Stimulated activated CD8-positive, alpha-beta memory T cell treated with anti-CD3 and anti-CD28 coated beads, Interleukin-15, amount 100 ng/mL, for 4 hours (primary cell): ENCODE data around the gene FAM90A26.
"Not testable (repeated sequence)": the region's sequence is repeated elsewhere in the genome, so short reads cannot be mapped to it uniquely, and the experiment has no call there.

ENCODE experiments used
- DNase-seq, 2 donors: peaks; one replicate each; pipeline ENCODE4 v3.0.0-alpha.2; 2020; ENCODE audit warnings: low read depth in 2 of 2

Gene FAM90A26

DNA sequence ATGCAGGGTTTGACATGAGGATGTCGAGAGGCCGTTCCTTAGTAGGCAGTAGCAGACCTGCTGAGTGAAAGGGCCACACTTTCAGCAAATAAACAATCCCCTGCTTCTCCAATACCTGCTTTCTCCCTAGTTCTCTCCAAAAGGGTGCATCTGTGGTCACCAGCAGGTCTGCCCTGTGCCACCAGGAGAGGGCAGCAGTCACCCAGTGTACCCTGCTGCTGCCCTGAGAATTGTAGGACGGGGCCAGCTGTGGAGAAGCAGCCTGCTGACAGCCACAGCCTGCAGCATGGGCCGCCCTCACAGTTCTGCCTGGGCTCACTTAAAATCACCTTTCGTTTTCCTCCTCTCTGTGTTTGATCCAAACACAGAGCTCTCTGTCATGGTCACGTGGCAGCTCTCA, 11.8 kb upstream of the FAM90A26 start:
- DNase-seq, result not testable (repeated sequence)

DNA sequence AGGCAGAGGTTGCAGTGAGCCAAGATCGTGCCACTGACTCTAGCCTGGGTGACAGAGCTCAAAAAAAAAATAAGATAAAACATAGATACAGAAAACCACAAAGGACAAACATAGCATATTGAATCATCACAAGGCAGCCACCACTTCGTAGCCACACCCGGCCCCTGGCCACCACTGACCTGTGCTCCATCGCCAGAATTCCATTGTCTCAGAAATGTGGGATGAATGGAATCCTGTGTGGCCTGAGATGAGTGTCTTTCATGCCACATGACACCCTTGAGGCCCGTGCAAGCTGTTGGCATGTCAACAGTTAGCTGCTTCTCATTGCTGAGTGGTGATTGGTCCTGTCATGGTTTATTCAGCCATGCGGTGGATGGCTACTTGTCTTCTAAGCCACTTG, 10.2 kb upstream of the FAM90A26 start:
- DNase-seq, result not testable (repeated sequence)

DNA sequence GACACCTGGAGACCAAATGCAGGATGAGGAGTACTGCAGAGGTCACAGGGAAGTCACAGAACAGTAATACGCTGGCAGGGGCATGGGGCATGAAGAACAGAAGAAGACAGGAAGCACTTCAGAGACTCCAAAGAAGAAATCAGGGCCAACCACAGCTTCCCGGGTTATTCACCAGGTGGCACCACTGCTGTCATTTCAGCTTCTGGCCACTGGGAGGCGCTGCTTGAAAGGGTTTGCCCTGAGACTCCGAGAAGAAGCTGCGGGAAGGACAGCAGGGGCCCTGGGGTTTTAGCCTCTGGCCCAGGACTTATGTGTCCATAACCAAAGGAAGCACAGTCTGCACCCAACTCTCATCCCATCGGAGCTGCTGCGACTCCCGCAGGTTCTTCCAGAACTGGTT, 4.2 kb upstream of the FAM90A26 start:
- DNase-seq, result not testable (repeated sequence)

- DNase-seq, result not testable (repeated sequence)
Measured at GRCh38 chr4:9210357-9210756, 40.1 kb downstream of the FAM90A26 start, which contains the start of gene USP17L10. Gene USP17L10, plus strand, starts transcription at chr4:9210657. Its CDS starts 0 bp downstream, at chr4:9210657.

DNA sequence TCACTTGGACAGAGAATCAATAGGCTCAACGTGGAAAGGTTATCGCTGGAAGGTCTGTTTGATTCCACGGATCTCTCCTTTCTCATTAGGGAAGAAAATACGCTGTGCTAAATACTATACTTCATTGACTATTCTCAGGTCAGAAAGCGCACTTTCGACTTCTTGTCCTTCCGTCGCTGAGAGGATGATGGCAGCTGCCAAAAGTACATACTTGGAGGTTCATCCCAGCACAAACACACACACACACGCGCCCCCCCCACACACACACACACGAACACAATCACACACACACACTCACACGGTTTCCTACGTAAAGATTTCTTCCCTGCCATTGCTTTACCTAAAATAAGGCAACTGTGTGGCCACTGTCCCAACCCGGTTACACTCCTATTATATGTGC, 44.5 kb downstream of the FAM90A26 start:
- not testable (repeated sequence) for DNase-seq

GRCh38 chr4:9215105-9215504, 44.9 kb downstream of the FAM90A26 start, which contains the start of gene USP17L11:
Gene USP17L11, plus strand, starts transcription at chr4:9215405. Its CDS starts 0 bp downstream, at chr4:9215405.
- DNase-seq, result not testable (repeated sequence)

DNA sequence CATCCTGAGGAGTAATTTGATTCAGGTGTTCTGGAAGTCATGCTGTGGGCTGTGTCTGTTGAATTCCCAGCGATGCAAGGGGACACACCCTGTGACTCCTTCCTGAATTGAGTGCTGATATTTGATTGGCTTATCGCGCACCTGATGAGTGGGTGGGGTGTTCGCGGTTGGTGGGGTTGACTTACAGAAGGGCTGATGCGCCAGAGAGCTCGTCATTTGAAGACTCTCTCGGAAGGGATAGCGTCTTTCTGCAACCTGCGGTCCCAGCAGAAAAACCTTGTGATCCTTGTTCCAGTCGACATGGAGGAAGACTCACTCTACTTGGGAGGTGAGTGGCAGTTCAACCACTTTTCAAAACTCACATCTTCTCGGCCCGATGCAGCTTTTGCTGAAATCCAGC, 49.6 kb downstream of the FAM90A26 start, which contains the start of gene USP17L12:
Gene USP17L12, plus strand, starts transcription at position 301 of the 400 bp plus-strand sequence. Its CDS starts 0 bp downstream, at position 301.
- not testable (repeated sequence) for DNase-seq

- DNase-seq, result not testable (repeated sequence)
Measured at GRCh38 chr4:9224596-9224995, 54.4 kb downstream of the FAM90A26 start, which contains the start of gene USP17L13. Gene USP17L13, plus strand, starts transcription at chr4:9224896. Its CDS starts 0 bp downstream, at chr4:9224896.
